Astrocyte (in vitro differentiated cells and primary cell): ENCODE results near the gene RCOR1. TPM values are rescaled to one million over a fixed set of nuclear protein-coding genes. Genes with fewer than 3 reads are reported as not detected.

Experiments
- DNase-seq: peaks from one replicate; pipeline ENCODE4 v3.0.0-alpha.2; 2010; ENCODE audit warnings: low read depth
- FAIRE-seq: peaks from 2 replicates; lab custom pipeline; 2011; peaks lifted over from hg19 to GRCh38; lab: Jason Lieb, UNC
- H2AFZ ChIP-seq: 2 replicates; pipeline ENCODE4 v1.6.0; 2012; ENCODE audit warnings: low read depth, low read length, inconsistent platforms
- H3K27ac ChIP-seq: 2 replicates; pipeline ENCODE4 v1.5.1; 2011; ENCODE audit warnings: low read depth, low read length, inconsistent platforms
- H3K27me3 ChIP-seq: 2 replicates; pipeline ENCODE4 v1.6.0; 2011; ENCODE audit warnings: low read length, inconsistent platforms; ENCODE audit not compliant: insufficient read depth
- H3K36me3 ChIP-seq: 2 replicates; pipeline ENCODE4 v1.5.1; 2011; ENCODE audit warnings: low read length, inconsistent platforms; ENCODE audit not compliant: insufficient read depth
- H3K4me1 ChIP-seq: 2 replicates; pipeline ENCODE4 v1.5.1; 2011; ENCODE audit warnings: low read length, inconsistent platforms; ENCODE audit not compliant: insufficient read depth
- H3K4me2 ChIP-seq: 2 replicates; pipeline ENCODE4 v1.6.0; 2012; ENCODE audit warnings: low read length, inconsistent platforms
- H3K4me3 ChIP-seq: 2 replicates; pipeline ENCODE4 v1.5.1; 2011; ENCODE audit warnings: low read depth, mild to moderate bottlenecking, low read length, inconsistent platforms; ENCODE audit not compliant: insufficient read depth
- H3K79me2 ChIP-seq: 2 replicates; pipeline ENCODE4 v1.6.0; 2012; ENCODE audit warnings: mild to moderate bottlenecking, low read length, inconsistent platforms; ENCODE audit not compliant: insufficient read depth
- H3K9ac ChIP-seq: 2 replicates; pipeline ENCODE4 v1.6.0; 2012; ENCODE audit warnings: mild to moderate bottlenecking, low read length, inconsistent platforms
- H3K9me3 ChIP-seq: 2 replicates; pipeline ENCODE4 v1.5.1; 2012; ENCODE audit warnings: low read depth, mild to moderate bottlenecking, low read length, inconsistent platforms; ENCODE audit not compliant: insufficient read depth
- H4K20me1 ChIP-seq: 2 replicates; pipeline ENCODE4 v1.6.0; 2012; ENCODE audit warnings: low read length, inconsistent platforms; ENCODE audit not compliant: insufficient read depth
- H3K27ac Mint-ChIP-seq: one replicate; pipeline ENCODE4 v1.8.0; 2021; ENCODE audit warnings: mild to moderate bottlenecking, mixed read lengths; ENCODE audit not compliant: unreplicated experiment
- H3K27me3 Mint-ChIP-seq: one replicate; pipeline ENCODE4 v1.8.0; 2021; ENCODE audit warnings: low read depth, mixed read lengths; ENCODE audit not compliant: unreplicated experiment
- H3K36me3 Mint-ChIP-seq: one replicate; pipeline ENCODE4 v1.8.0; 2021; ENCODE audit warnings: low read depth, mixed read lengths; ENCODE audit not compliant: unreplicated experiment
- H3K4me1 Mint-ChIP-seq: one replicate; pipeline ENCODE4 v1.8.0; 2021; ENCODE audit warnings: low read depth, mixed read lengths; ENCODE audit not compliant: unreplicated experiment
- H3K4me3 Mint-ChIP-seq: one replicate; pipeline ENCODE4 v1.8.0; 2021; ENCODE audit warnings: mild to moderate bottlenecking, moderate library complexity, mixed read lengths; ENCODE audit not compliant: unreplicated experiment
- H3K9me3 Mint-ChIP-seq: one replicate; pipeline ENCODE4 v1.8.0; 2021; ENCODE audit warnings: mild to moderate bottlenecking, mixed read lengths; ENCODE audit not compliant: unreplicated experiment
- CTCF ChIP-seq: IDR thresholded peaks from 2 replicates; pipeline ENCODE4 v1.5.1; 2011; ENCODE audit warnings: low read depth, mild to moderate bottlenecking, inconsistent platforms, low read length, moderate library complexity; ENCODE audit not compliant: insufficient read depth
- EZH2 ChIP-seq: IDR thresholded peaks from 2 replicates; pipeline ENCODE4 v1.6.1; 2012; ENCODE audit warnings: mild to moderate bottlenecking, low read length, inconsistent platforms; ENCODE audit not compliant: insufficient read depth
- total RNA-seq: library from RNA; stranded (reverse); gene quantifications from 2 replicates; pipeline ENCODE4 v1.2.1, GENCODE V29; 2021

RCOR1 gene
- total RNA-seq, 1 donor from 2014 or later = 31.0 TPM

- no peak overlapping the region for H3K27ac Mint-ChIP-seq
- no peak for FAIRE-seq
These were observed 47.5 kb upstream of the RCOR1 start for GRCh38 chr14:102544747-102545460.

GRCh38 chr14:102545461-102546265, 46.8 kb upstream of the RCOR1 start:
- no peak for FAIRE-seq

More at GRCh38 chr14:102544747-102545460, 47.5 kb upstream of the RCOR1 start:
- H2AFZ ChIP-seq = peak overlapping the region; percentile 10
- no peak overlapping the region for H3K9ac ChIP-seq
- Mint-ChIP-seq H3K36me3 (no peaks in the 10 kb centered on the region), H3K9me3 (no peaks in the 10 kb centered on the region), H3K4me1 (peaks cover 4% of the 10 kb centered on the region), H3K4me3 (no peak overlapping the region), H3K27me3 (peaks cover 35% of the 10 kb centered on the region)
- peak; percentile 87 for TF ChIP-seq EZH2
- no peak for TF ChIP-seq CTCF
- peak overlapping the region; percentile 20 for H3K4me2 ChIP-seq
- peaks cover 16% of the 10 kb centered on the region for H3K4me1 ChIP-seq
- no peaks in the 10 kb centered on the region for H3K36me3 ChIP-seq
- no peak for DNase-seq
- H4K20me1 ChIP-seq = no peaks in the 10 kb centered on the region
- peaks cover 20% of the 10 kb centered on the region for H3K27me3 ChIP-seq
- no peaks in the 10 kb centered on the region for H3K9me3 ChIP-seq
- H3K4me3 ChIP-seq = no peak overlapping the region
- H3K27ac ChIP-seq = no peak overlapping the region
- no peaks in the 10 kb centered on the region for H3K79me2 ChIP-seq

More at GRCh38 chr14:102545461-102546265, 46.8 kb upstream of the RCOR1 start:
- peaks cover 8% of the 10 kb centered on the region for H3K4me1 ChIP-seq
- H2AFZ ChIP-seq = peak overlapping the region; percentile 26
- DNase-seq = no peak
- Mint-ChIP-seq H3K4me3 (peak overlapping the region; percentile 45), H3K36me3 (no peaks in the 10 kb centered on the region), H3K27me3 (peaks cover 40% of the 10 kb centered on the region), H3K4me1 (peaks cover 4% of the 10 kb centered on the region), H3K27ac (peak overlapping the region; percentile 84), H3K9me3 (no peaks in the 10 kb centered on the region)
- no peak overlapping the region for H3K4me2 ChIP-seq
- no peaks in the 10 kb centered on the region for H3K9me3 ChIP-seq
- H3K4me3 ChIP-seq = no peak overlapping the region
- H3K27ac ChIP-seq = no peak overlapping the region
- no peaks in the 10 kb centered on the region for H3K36me3 ChIP-seq
- no peaks in the 10 kb centered on the region for H3K79me2 ChIP-seq
- H4K20me1 ChIP-seq = no peaks in the 10 kb centered on the region
- peaks cover 20% of the 10 kb centered on the region for H3K27me3 ChIP-seq
- H3K9ac ChIP-seq = no peak overlapping the region
- TF ChIP-seq CTCF (no peak), EZH2 (no peak)
